Activated T-helper 2 cell treated with anti-CD3 and anti-CD28 coated beads, Interferon-gamma antibody, Interleukin-2, Interleukin-4, amounts not matched to agents 10 μg/mL and 5 μg/mL and 100 μg/mL, durations not matched to agents 14 hours and 24 hours and 36 hours (primary cell): ENCODE data around the gene ANKZF1. TPM values are rescaled to one million over a fixed set of nuclear protein-coding genes. Genes with fewer than 3 reads are reported as not detected.
A peak's percentile ranks its signal among the peaks of the same experiment; 100 is the strongest.
"Not testable (repeated sequence)": the region's sequence is repeated elsewhere in the genome, so short reads cannot be mapped to it uniquely, and the experiment has no call there.

Experiments
- DNase-seq: peaks from one replicate; pipeline ENCODE4 v3.0.0; 2021; ENCODE audit warnings: low spot score
- H3K27ac Mint-ChIP-seq: one replicate; pipeline ENCODE4 v1.8.0; 2021; ENCODE audit warnings: mixed read lengths
- H3K27me3 Mint-ChIP-seq: one replicate; pipeline ENCODE4 v1.8.0; 2021; ENCODE audit warnings: low read depth, mixed read lengths
- H3K36me3 Mint-ChIP-seq: one replicate; pipeline ENCODE4 v1.8.0; 2021; ENCODE audit warnings: low read depth, mixed read lengths
- H3K4me1 Mint-ChIP-seq: one replicate; pipeline ENCODE4 v1.8.0; 2021; ENCODE audit warnings: low read depth, mixed read lengths
- H3K4me3 Mint-ChIP-seq: one replicate; pipeline ENCODE4 v1.8.0; 2021; ENCODE audit warnings: low read depth, mild to moderate bottlenecking, moderate library complexity, mixed read lengths
- H3K9me3 Mint-ChIP-seq: one replicate; pipeline ENCODE4 v1.8.0; 2021; ENCODE audit warnings: mixed read lengths
- intact Hi-C: fragments of 100-400 bp; cut with micrococcal nuclease; formaldehyde crosslinking; loops from one replicate; pipeline ENCODE4 v1.15.1; 2023
- total RNA-seq: library from RNA; stranded (reverse); gene quantifications from 2 replicates; pipeline ENCODE4 v1.2.3, GENCODE V29; 2022

Gene ANKZF1
- total RNA-seq, 1 donor from 2014 or later = 133 TPM

- intact Hi-C loops, H3K27ac Mint-ChIP-seq, H3K36me3 Mint-ChIP-seq, H3K9me3 Mint-ChIP-seq, H3K4me3 Mint-ChIP-seq, H3K27me3 Mint-ChIP-seq, H3K4me1 Mint-ChIP-seq: not testable (repeated sequence)
- peak; percentile 2 for DNase-seq
Measured at GRCh38 chr2:219201331-219201730, 28.3 kb upstream of the ANKZF1 start.

- Mint-ChIP-seq H3K4me1 (peaks cover 29% of the 10 kb centered on the region), H3K36me3 (peaks cover 17% of the 10 kb centered on the region), H3K9me3 (peaks cover 7% of the 10 kb centered on the region), H3K27me3 (no peaks in the 10 kb centered on the region), H3K4me3 (no peak overlapping the region), H3K27ac (no peak overlapping the region)
- intact Hi-C loops = no loop called here
- DNase-seq = peak; percentile 2
Measured at GRCh38 chr2:219204425-219205164, 25.0 kb upstream of the ANKZF1 start.

- Mint-ChIP-seq H3K27me3 (no peaks in the 10 kb centered on the region), H3K27ac (no peak overlapping the region), H3K36me3 (peaks cover 22% of the 10 kb centered on the region), H3K9me3 (peaks cover 7% of the 10 kb centered on the region), H3K4me1 (peaks cover 34% of the 10 kb centered on the region), H3K4me3 (peak overlapping the region; percentile 37)
- intact Hi-C loops = no loop called here
- DNase-seq = peak; percentile 4
Measured at GRCh38 chr2:219205165-219205538, 24.5 kb upstream of the ANKZF1 start.

- H3K4me1 Mint-ChIP-seq = peaks cover 34% of the 10 kb centered on the region
- peak overlapping the region; percentile 90 for H3K27ac Mint-ChIP-seq
- peaks cover 28% of the 10 kb centered on the region for H3K36me3 Mint-ChIP-seq
- no peak for DNase-seq
- H3K4me3 Mint-ChIP-seq = peak overlapping the region; percentile 84
- no peaks in the 10 kb centered on the region for H3K27me3 Mint-ChIP-seq
- intact Hi-C loops = loop anchor here (1.0 to 2.0 kb wide), 6 partner anchors 23 to 182 kb away; partner anchors contain the start of genes ANKZF1, ATG9A, DNAJB2 and NHEJ1
- H3K9me3 Mint-ChIP-seq = peaks cover 7% of the 10 kb centered on the region
Measured at GRCh38 chr2:219205981-219206327, 23.7 kb upstream of the ANKZF1 start.

GRCh38 chr2:219206328-219207133 lies 23.1 kb upstream of the ANKZF1 start, which contains the start of gene ZFAND2B:
Gene ZFAND2B, plus strand, starts transcription at chr2:219206782. Its CDS starts 206 bp downstream, at chr2:219206988.
- peaks cover 38% of the 10 kb centered on the region for H3K4me1 Mint-ChIP-seq
- intact Hi-C loops = loop anchor here (1.0 to 2.0 kb wide), 6 partner anchors 23 to 182 kb away; partner anchors contain the start of genes ANKZF1, ATG9A, DNAJB2 and NHEJ1

GRCh38 chr2:219207134-219207883 lies 22.3 kb upstream of the ANKZF1 start:
- Mint-ChIP-seq H3K36me3 (peaks cover 36% of the 10 kb centered on the region), H3K4me1 (peaks cover 38% of the 10 kb centered on the region)

More at GRCh38 chr2:219206328-219207133, 23.1 kb upstream of the ANKZF1 start, which contains the start of gene ZFAND2B:
- H3K4me3 Mint-ChIP-seq = peak within 1 kb of the TSS; percentile 84
- DNase-seq = peak; percentile 94
- H3K9me3 Mint-ChIP-seq = peaks cover 7% of the 10 kb centered on the region
- no peaks in the 10 kb centered on the region for H3K27me3 Mint-ChIP-seq
- peak within 1 kb of the TSS; percentile 90 for H3K27ac Mint-ChIP-seq
- peaks cover 33% of the 10 kb centered on the region for H3K36me3 Mint-ChIP-seq

GRCh38 chr2:219207884-219208740 lies 21.5 kb upstream of the ANKZF1 start:
- H3K4me1 Mint-ChIP-seq = peaks cover 38% of the 10 kb centered on the region
- peak overlapping the region; percentile 57 for H3K4me3 Mint-ChIP-seq
- H3K27me3 Mint-ChIP-seq = no peaks in the 10 kb centered on the region
- peak overlapping the region; percentile 83 for H3K27ac Mint-ChIP-seq
- intact Hi-C loops = loop anchor here (2.0 kb wide), 1 partner anchor 39 kb away; no protein-coding TSS in a partner anchor
- DNase-seq = peak; percentile 8
- H3K36me3 Mint-ChIP-seq = peaks cover 42% of the 10 kb centered on the region
- peaks cover 7% of the 10 kb centered on the region for H3K9me3 Mint-ChIP-seq

More at GRCh38 chr2:219207134-219207883, 22.3 kb upstream of the ANKZF1 start:
- intact Hi-C loops = loop anchor here (2.0 kb wide), 1 partner anchor 39 kb away; no protein-coding TSS in a partner anchor
- DNase-seq = peak; percentile 8
- Mint-ChIP-seq H3K27me3 (no peaks in the 10 kb centered on the region), H3K9me3 (peaks cover 7% of the 10 kb centered on the region), H3K4me3 (peak overlapping the region; percentile 84), H3K27ac (peak overlapping the region; percentile 70)

GRCh38 chr2:219209236-219210195 lies 20.1 kb upstream of the ANKZF1 start:
- Mint-ChIP-seq H3K4me1 (peaks cover 38% of the 10 kb centered on the region), H3K27ac (peak overlapping the region; percentile 83), H3K36me3 (peaks cover 54% of the 10 kb centered on the region), H3K27me3 (no peaks in the 10 kb centered on the region), H3K4me3 (no peak overlapping the region), H3K9me3 (peaks cover 4% of the 10 kb centered on the region)
- intact Hi-C loops = no loop called here
- DNase-seq = no peak

GRCh38 chr2:219210196-219210885 lies 19.3 kb upstream of the ANKZF1 start:
- peaks cover 62% of the 10 kb centered on the region for H3K36me3 Mint-ChIP-seq
- H3K27ac Mint-ChIP-seq = peak overlapping the region; percentile 83
- intact Hi-C loops = no loop called here
- H3K4me3 Mint-ChIP-seq = no peak overlapping the region
- DNase-seq = no peak
- H3K9me3 Mint-ChIP-seq = no peaks in the 10 kb centered on the region
- peaks cover 36% of the 10 kb centered on the region for H3K4me1 Mint-ChIP-seq
- no peaks in the 10 kb centered on the region for H3K27me3 Mint-ChIP-seq

GRCh38 chr2:219210886-219211362 lies 18.7 kb upstream of the ANKZF1 start:
- peaks cover 36% of the 10 kb centered on the region for H3K4me1 Mint-ChIP-seq
- no peak overlapping the region for H3K4me3 Mint-ChIP-seq

More at GRCh38 chr2:219210886-219211362, 18.7 kb upstream of the ANKZF1 start:
- no peaks in the 10 kb centered on the region for H3K9me3 Mint-ChIP-seq
- peak overlapping the region; percentile 42 for H3K27ac Mint-ChIP-seq
- H3K36me3 Mint-ChIP-seq = peaks cover 64% of the 10 kb centered on the region
- no peaks in the 10 kb centered on the region for H3K27me3 Mint-ChIP-seq
- DNase-seq = no peak
- intact Hi-C loops = loop anchor here (1.0 kb wide), 1 partner anchor 51 kb away; the partner anchor contains the start of gene NHEJ1
